Measurements from ENCODE around the gene CAMK4.
A peak's percentile ranks its signal among the peaks of the same experiment; 100 is the strongest.
"Not testable (repeated sequence)": the region's sequence is repeated elsewhere in the genome, so short reads cannot be mapped to it uniquely, and the experiment has no call there.

The CAMK4 gene

DNA sequence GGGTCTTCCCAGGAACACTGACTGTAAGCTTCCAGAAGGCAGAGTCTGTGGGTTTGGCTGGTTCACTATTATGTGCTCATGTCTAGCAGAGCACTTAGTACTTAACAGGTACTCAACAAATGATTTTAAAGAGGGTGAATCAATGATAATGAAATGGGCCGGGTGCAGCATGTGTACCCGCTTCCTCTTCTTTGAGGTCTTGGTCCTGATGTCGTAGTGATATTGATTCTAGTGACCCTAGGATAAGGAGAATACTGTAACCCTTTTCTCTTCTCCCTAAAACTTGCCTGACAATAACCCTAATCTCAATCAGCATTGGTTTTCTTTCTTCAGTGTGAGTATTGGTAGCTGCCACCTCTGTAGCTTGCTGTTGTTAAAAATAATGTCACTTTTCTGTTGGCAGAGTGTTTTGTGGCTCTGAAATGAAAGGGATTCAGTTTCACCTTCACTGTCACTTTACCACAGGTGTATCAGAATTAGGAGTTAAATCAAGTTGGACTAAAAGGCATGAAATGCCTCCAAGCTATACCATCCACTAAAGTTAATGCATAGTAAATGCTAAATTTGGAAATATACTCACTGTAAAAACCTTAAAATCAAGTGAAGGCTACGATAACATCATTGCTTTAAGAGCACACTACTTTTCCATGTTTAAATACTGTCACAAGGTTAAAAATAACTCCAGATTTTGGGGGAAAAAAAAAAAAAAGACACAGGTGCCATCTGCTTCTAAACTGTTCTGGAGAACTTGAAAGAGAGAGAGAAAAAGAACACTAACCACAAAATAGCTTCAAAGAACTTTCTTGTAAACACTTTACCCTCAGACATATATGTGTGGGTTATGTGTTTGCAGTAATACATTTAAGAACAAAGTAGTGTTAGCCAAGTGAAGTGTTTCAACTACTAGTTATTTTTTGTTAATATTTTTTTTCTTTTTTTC is 6.0 kb downstream of the CAMK4 start:
- no peak for DNase-seq

DNA sequence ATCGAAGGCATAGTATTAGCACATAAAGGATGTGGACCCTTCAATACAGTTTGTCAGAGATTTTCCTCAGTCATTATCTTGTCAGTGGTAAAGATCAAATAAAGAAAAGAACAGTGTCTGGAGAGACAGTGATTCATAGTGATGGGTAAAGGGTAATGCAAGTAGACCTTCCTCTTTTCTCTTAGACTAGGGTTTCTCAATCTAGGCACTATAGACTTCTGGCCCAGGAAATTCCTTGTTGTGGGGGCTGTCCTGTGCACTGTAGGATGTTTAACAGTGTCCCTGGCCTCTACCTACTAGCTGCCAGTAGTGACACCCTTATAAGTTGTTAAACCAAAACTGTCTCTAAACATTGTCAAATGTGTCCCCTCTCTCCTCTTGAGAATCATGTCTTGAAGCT is 6.9 kb downstream of the CAMK4 start:
- no peak for DNase-seq

GRCh38 chr5:111232311-111233051 is 8.3 kb downstream of the CAMK4 start:
- no peak for DNase-seq

DNA sequence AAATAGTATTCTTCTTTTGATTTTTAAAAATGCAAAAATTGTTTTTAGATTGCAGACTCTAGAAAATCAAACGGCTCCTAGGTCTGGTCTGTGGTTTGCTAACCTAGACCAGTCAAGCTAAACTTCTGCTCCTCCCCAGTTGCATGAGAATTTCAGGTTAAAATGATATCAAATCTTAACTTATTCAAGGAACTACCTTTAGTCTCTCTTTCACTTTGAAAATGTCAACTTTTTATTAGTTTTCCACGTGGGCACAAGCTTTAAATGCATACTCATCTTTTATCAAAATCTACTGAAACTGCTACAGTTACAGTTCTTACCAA is 8.8 kb downstream of the CAMK4 start:
- no peak for DNase-seq

DNA sequence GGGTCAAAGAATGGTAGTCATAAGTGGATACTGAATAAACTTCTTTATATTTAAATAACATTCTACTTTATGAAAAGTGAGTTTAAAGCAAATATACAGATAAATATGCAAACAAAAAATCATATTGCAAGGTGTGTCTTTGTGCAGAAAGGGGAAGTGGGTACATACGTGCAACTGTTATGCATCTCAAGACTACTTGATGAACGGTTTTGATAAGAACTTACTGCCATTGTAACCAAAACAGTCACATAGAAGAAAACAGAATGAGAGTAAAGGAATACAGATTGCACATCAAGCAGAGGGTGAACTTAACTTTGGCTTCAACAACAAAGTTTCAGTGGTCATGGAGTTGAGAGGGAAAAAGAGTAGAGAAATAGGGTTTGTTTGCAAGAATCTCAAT is 9.9 kb downstream of the CAMK4 start:
- DNase-seq: no peak

DNA sequence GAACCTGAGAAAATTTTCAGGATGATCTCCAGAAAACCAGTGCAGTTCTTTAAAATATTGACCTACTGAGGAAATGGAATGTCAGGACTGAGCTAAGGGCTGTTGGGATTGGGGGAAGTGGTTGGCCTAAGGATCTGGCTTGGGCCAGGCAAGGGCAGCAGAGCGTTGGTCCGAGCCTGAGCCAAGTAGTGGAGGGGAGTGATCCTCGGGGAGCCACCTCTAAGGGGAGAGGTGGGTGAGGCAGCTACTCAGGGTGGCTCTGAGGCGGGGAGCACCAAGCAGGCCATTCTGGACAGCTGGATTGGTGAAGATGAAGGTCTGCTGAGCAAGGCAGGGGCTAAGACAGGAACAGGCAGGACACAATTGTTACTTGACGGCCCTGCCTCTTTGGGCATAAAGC is 11.5 kb downstream of the CAMK4 start:
- DNase-seq: no peak

- DNase-seq: no peak
Observed at GRCh38 chr5:111236348-111236747, 12.2 kb downstream of the CAMK4 start.

DNA sequence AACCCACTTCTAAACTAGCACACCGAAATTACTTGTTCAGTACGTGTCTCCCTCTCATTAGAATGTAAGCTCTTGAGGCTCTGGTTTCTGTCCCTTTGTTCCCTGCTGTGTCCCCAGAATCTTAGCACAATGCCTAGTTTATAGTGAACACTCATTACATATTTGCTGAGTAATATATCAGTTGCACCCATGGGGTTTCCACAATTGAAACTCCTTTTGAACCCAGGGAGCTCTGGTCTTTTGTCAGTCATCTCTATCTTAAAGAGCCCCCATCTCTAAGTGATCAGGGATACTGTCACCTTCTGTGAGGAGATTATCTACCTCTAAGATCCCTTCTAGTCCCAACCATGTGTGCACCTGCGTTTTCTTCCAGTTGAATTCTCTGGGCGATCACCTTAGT is 12.8 kb downstream of the CAMK4 start:
- DNase-seq: no peak

DNA sequence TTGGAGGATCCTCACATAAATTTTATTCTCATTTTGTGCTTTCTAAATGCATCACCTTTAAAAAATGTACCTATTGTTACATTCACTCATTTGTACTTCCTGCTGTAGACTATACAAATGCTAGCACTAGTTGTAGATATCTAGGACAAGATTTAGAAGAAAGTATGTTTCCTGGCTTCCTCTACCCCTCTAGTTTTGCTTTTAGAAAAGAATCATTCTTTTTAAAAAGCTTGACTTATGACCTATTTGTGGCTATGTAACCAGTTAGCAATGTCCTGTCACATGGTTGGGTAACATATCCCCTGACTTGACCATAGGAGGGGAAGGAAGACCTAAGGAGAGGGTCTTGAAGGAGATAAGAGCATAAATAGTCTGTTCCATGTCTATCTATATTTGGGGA is 13.3 kb downstream of the CAMK4 start:
- no peak for DNase-seq

DNA sequence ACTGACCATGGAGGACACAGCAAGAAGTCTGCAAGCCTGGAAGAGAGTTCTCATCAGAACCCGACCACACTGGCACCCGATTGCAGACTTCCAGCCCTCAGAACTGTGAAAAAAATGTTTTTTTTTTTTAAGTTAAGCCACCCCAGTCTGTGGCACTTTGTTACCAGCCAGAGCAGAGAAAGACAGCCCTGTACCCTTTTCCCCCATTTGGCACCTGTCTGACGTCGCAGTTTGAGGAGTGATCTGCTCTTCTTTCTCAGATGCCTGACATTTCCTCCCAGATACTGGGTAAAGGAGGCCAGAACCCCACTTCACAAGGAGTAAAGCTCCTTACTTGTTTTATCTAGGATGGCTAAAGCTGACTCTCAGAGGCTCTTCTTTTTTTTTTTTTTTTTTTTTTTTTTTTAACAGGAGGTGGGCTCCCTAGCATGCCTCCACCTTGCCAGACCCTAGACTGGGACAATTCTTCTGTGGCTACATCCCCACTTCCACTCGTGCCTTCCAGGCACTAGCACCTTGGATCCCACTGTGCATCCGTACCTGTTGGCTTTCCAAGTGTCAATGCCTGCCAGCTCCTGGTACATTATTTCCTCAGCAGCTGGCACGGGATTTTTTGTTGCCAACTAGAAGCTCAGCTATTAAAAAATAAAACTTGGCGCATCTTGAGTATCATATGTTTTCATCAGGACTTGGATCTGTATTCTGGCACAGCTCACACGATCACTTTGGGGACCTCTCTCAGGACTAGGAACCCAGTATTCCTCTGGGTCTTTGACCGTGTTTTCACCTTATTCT is 14.4 kb downstream of the CAMK4 start:
- no peak for DNase-seq

GRCh38 chr5:111241696-111242095 is 17.5 kb downstream of the CAMK4 start:
- no peak for DNase-seq

- no peak for DNase-seq
Observed at GRCh38 chr5:111242606-111243005, 18.4 kb downstream of the CAMK4 start.

DNA sequence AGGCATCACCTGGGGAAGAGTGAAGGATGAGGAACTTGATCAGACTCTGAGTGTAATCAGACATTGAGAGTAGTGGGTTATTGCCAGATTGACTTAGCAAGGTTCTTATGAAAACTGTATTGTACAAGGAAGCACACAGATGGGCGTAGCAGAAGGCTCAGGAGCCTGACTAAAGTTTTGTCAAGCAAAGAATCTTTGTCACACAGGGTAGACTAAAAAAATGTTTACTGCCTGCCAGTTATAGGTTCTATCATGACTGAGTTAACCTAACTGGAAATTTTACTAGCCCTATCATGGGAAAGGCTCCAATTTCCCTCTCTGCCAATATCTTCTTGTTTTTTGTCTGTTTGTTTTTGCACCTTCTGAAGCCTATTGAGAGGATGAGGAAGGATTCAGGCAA is 19.1 kb downstream of the CAMK4 start:
- DNase-seq: no peak

DNA sequence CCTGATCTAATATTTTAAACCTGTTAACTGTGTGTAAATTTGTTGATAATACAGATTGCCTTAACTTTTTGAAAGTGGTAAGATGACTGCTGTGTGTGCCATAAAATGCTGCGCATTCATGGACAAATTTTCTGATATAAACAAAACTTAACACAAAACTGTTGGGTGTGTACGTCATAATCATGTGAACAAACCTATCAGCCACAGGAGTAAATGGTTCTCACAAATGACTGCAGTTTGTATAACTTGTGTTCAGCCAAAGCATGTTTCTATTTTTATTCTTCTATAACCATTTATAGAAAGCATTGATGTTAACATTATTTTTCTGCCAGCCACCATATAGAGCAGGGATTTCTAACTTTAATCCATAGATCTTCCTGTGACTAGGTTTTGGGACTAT is 21.5 kb downstream of the CAMK4 start:
- no peak for DNase-seq

GRCh38 chr5:111246459-111246858 is 22.3 kb downstream of the CAMK4 start:
- DNase-seq: no peak

- no peak for DNase-seq
Observed at GRCh38 chr5:111248571-111248970, 24.4 kb downstream of the CAMK4 start.

DNA sequence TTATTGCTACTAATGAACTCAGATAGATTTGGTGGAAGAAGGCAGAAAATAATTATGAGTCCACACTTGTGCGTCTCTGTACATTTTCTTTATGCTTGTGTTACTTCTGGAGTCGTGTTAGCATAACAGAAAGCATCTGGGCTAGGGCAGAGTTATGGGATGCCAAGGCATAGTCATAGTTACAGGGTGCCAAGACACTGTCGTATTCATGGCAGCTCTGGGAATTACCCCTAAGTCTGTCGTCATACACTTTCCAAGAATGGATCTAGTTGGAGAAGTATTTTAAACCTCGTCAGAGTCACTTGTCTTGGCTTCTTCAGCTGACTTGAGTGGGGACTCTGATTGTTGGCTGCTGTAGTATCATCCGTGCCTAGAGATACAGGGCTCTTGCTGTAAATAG is 27.7 kb downstream of the CAMK4 start:
- DNase-seq: no peak

DNA sequence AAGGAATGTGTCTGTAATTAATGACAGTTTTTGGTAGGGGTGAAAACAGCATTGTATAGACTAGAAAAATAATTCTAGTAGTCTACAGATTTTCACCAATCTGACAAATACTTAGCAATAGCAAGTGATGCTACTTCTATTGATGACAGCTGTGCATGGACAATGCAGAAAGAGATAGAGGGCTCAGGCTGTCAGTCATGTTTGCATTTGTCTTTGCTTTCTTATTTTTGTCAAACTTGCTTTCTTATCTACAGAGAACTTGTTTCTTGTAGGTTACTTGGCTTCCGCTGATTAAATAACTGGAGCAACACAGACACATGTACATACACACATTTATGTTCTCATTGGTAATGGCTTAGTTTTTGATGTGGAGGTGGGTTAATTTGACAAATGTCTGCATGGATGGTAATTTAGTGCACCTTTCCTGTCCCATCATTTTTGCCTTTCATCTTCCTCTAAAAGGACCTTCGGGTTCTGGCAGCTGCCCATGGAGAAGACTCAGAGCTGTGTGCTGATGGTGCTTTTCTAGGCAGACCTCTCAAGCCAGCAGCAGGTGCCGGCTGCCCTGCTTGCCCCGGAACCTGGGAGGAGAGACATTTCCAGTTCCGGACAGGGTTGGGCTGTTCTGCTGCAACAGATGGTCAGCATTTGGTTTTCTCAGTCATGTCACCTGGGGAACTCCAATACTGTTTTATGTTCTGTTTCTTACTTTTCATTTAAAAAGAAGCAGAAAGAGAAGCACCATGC is 28.8 kb downstream of the CAMK4 start:
- no peak for DNase-seq

GRCh38 chr5:111254613-111255012 is 30.4 kb downstream of the CAMK4 start:
- peak; percentile 4 for DNase-seq

DNA sequence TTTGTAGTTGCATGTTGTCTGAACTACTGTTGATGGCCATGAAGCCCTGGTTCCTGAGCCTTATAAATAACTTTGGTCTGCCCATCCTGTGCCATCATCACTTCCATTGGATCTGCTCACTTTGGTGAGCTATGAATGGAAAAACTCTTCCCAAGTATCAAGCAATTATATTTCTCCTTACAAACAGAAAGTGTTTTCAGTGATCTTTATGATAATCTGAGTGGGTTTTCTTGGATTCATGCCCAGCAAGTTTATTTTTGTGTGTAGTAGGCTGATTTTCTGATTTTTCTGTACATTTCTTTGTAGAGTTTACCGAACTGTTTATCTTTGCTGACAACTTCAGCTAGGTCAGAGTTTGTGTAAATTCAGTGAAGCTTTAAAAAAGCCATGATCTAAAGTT is 31.0 kb downstream of the CAMK4 start:
- no peak for DNase-seq

DNA sequence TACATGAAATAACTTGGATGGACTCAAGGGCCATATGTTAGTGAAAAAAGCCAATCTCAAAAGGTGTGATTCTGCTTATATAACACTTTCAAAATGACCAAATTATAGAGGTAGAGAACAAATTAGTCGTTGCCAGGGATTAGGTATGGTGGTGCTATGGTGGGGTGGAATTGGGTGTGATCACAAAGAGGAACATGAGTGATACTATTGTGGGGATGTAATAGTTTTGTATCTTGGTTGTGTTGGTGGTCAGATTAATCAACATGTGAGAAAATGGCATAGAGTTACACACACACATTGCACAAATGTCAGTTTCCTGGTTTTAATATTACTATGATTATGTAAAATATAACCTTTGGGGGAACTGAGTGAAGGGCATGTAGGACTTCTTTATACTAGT is 31.9 kb downstream of the CAMK4 start:
- no peak for DNase-seq

- DNase-seq: not testable (repeated sequence)
Observed at GRCh38 chr5:111257610-111258009, 33.4 kb downstream of the CAMK4 start.

DNA sequence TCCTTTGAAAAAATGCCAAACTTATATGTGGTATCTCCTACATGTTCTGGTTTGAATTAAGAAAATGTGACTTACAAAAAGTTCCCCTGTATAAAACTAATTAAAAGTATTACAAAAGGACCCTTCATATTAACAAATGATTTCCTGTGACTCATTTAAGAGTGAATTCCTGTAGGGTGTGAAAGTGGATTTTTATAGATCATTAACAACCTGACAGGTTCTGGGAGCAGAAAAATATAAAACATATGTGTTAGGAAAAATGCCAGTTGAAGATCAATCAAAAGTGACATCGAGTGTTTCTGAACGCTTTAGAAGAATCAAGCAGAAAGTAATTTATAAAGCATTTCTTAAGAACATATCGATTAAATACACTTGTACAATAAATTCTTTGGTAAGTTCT is 35.5 kb downstream of the CAMK4 start:
- DNase-seq: no peak

Measured in NCI-H1092 (cell line).